ENCODE data around the gene KANSL1L. TPM values are rescaled to one million over a fixed set of nuclear protein-coding genes. Genes with fewer than 3 reads are reported as not detected.
"Not testable (repeated sequence)": the region's sequence is repeated elsewhere in the genome, so short reads cannot be mapped to it uniquely, and the experiment has no call there.

KANSL1L gene
- total RNA-seq, 1 donor from 2014 or later = 4.6 TPM

DNA sequence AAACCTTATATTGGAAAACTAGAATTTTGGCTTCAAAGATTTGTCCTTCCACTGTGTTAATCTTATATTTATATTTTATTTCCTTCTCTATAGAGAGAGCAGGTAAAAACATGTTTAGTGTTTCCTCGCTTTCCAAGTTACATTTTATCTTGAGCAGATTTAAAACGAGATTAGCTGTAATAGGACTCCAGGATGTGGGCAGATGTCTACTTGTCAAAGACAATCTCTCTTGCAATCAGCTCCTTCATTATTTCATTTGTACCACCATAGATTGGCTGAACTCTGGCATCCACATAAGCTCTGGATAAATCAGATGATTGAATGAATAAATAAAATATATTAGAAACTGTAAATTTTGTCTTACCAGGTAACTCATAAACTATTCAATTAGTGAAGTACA lies 17.5 kb upstream of the KANSL1L start:
- intact Hi-C loops (cut with micrococcal nuclease) = no loop called here
- DNase-seq = no peak
- Mint-ChIP-seq H3K4me3 (no peak overlapping the region), H3K27me3 (peaks cover 2% of the 10 kb centered on the region), H3K4me1 (peaks cover 2% of the 10 kb centered on the region), H3K36me3 (ENCODE audit: low read depth) (peaks cover 8% of the 10 kb centered on the region), H3K9me3 (peaks cover 19% of the 10 kb centered on the region), H3K27ac (no peak overlapping the region)

DNA sequence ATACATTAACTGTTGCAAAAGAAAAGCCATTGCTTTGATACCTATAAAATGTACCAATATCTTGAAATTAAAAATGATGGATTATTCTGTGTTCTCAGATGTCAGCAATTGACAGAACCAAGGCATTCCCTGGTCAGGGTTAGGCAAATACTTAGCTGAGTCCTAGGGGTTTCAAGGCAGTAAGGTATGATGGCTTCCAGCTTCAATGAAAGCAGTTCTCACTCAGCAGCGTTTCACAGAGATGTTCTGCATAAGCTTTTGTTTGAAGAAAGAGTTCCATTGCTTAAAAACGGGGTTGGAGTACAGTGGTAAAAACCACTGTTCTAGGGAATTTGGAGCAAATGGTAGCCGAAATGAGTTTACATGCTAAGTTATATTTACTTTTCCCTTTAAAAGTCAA lies 17.0 kb upstream of the KANSL1L start:
- Mint-ChIP-seq H3K4me1 (peaks cover 4% of the 10 kb centered on the region), H3K9me3 (peaks cover 25% of the 10 kb centered on the region), H3K27ac (no peak overlapping the region), H3K36me3 (ENCODE audit: low read depth) (peaks cover 10% of the 10 kb centered on the region), H3K27me3 (peaks cover 2% of the 10 kb centered on the region), H3K4me3 (no peak overlapping the region)
- DNase-seq = no peak
- intact Hi-C loops (cut with micrococcal nuclease) = no loop called here

GRCh38 chr2:210183936-210184335 lies 12.7 kb upstream of the KANSL1L start:
- Mint-ChIP-seq H3K36me3 (ENCODE audit: low read depth) (peaks cover 10% of the 10 kb centered on the region), H3K4me1 (peaks cover 12% of the 10 kb centered on the region), H3K9me3 (peaks cover 33% of the 10 kb centered on the region)
- H3K27ac Mint-ChIP-seq; DNase-seq; intact Hi-C loops (cut with micrococcal nuclease); H3K27me3 Mint-ChIP-seq; H3K4me3 Mint-ChIP-seq: not testable (repeated sequence)

- peak; percentile 72 for DNase-seq
- Mint-ChIP-seq H3K27me3 (peaks cover 11% of the 10 kb centered on the region), H3K4me3 (peak overlapping the region; percentile 59), H3K9me3 (peaks cover 37% of the 10 kb centered on the region), H3K36me3 (ENCODE audit: low read depth) (peaks cover 10% of the 10 kb centered on the region), H3K4me1 (peaks cover 12% of the 10 kb centered on the region)
- H3K27ac Mint-ChIP-seq; intact Hi-C loops (cut with micrococcal nuclease): not testable (repeated sequence)
Observed at GRCh38 chr2:210181606-210182088, 10.4 kb upstream of the KANSL1L start.

- Mint-ChIP-seq H3K4me1 (peaks cover 12% of the 10 kb centered on the region), H3K36me3 (ENCODE audit: low read depth) (peaks cover 10% of the 10 kb centered on the region), H3K4me3 (peak overlapping the region; percentile 59), H3K9me3 (peaks cover 33% of the 10 kb centered on the region), H3K27me3 (peaks cover 14% of the 10 kb centered on the region)
- DNase-seq; intact Hi-C loops (cut with micrococcal nuclease); H3K27ac Mint-ChIP-seq: not testable (repeated sequence)
Observed at GRCh38 chr2:210181033-210181605, 9.9 kb upstream of the KANSL1L start.

GRCh38 chr2:210180477-210180876 lies 9.3 kb upstream of the KANSL1L start:
- H3K27ac Mint-ChIP-seq = no peak overlapping the region
- DNase-seq = no peak
- H3K9me3 Mint-ChIP-seq = peaks cover 32% of the 10 kb centered on the region
- peaks cover 10% of the 10 kb centered on the region for H3K36me3 Mint-ChIP-seq (ENCODE audit: low read depth)
- no peak overlapping the region for H3K4me3 Mint-ChIP-seq
- H3K27me3 Mint-ChIP-seq = peaks cover 17% of the 10 kb centered on the region
- H3K4me1 Mint-ChIP-seq = peaks cover 12% of the 10 kb centered on the region
- intact Hi-C loops (cut with micrococcal nuclease) = no loop called here

- H3K4me1 Mint-ChIP-seq = peaks cover 12% of the 10 kb centered on the region
- DNase-seq = no peak
- no peak overlapping the region for H3K27ac Mint-ChIP-seq
- no peak overlapping the region for H3K4me3 Mint-ChIP-seq
- intact Hi-C loops (cut with micrococcal nuclease) = no loop called here
- H3K36me3 Mint-ChIP-seq (ENCODE audit: low read depth) = peaks cover 6% of the 10 kb centered on the region
- peaks cover 25% of the 10 kb centered on the region for H3K9me3 Mint-ChIP-seq
- peaks cover 22% of the 10 kb centered on the region for H3K27me3 Mint-ChIP-seq
Observed at GRCh38 chr2:210179351-210179990, 8.3 kb upstream of the KANSL1L start.

GRCh38 chr2:210177769-210178168 lies 6.6 kb upstream of the KANSL1L start:
- Mint-ChIP-seq H3K9me3 (peaks cover 8% of the 10 kb centered on the region), H3K27ac (no peak overlapping the region), H3K4me3 (no peak overlapping the region), H3K27me3 (peaks cover 26% of the 10 kb centered on the region), H3K36me3 (ENCODE audit: low read depth) (no peaks in the 10 kb centered on the region), H3K4me1 (peaks cover 8% of the 10 kb centered on the region)
- no peak for DNase-seq
- intact Hi-C loops (cut with micrococcal nuclease) = no loop called here

DNA sequence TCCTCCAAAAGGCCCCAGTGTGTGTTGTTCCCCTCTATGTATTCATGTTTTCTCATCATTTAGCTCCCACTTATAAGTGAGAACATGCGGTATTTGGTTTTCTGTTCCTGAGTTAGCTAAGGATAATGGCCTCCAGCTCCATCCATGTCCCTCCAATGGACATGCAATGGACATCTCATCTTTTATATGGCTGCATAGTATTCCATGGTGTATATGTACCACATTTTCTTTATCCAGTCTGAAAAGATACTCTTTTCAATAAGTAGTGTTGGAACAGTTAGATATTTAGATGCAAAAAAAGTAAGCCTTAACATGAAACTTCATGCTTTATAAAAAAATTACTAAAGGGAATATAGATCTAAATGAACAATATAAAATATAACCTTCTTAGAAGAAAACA lies 5.9 kb upstream of the KANSL1L start:
- DNase-seq; H3K9me3 Mint-ChIP-seq; H3K4me1 Mint-ChIP-seq; H3K4me3 Mint-ChIP-seq; intact Hi-C loops (cut with micrococcal nuclease); H3K27ac Mint-ChIP-seq; H3K36me3 Mint-ChIP-seq (ENCODE audit: low read depth): not testable (repeated sequence)
- H3K27me3 Mint-ChIP-seq = peaks cover 30% of the 10 kb centered on the region

- Mint-ChIP-seq H3K36me3 (ENCODE audit: low read depth) (peaks cover 4% of the 10 kb centered on the region), H3K27me3 (peaks cover 37% of the 10 kb centered on the region), H3K27ac (no peak overlapping the region), H3K4me1 (peaks cover 19% of the 10 kb centered on the region), H3K4me3 (no peak overlapping the region), H3K9me3 (peaks cover 4% of the 10 kb centered on the region)
- intact Hi-C loops (cut with micrococcal nuclease) = no loop called here
- DNase-seq = no peak
Observed at GRCh38 chr2:210174086-210174485, 2.9 kb upstream of the KANSL1L start.

DNA sequence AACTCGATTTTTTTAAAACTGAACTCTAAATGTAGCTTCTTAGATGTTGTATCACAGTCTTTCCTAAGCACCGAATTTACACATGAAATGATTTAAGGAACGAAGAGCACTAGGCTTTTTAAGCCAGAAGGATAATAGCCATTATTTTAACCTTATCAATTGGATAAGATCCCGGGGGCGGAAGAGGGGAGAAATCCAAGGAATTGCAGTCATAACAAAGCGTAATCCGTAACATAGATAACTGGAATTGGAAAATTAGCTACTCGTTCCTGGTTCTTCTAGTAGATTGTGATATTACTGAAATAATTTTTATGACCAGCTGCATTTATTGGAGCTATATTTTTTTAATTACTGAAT lies 988 bp upstream of the KANSL1L start:
- Mint-ChIP-seq H3K4me3 (peak overlapping the region; percentile 98), H3K4me1 (peaks cover 25% of the 10 kb centered on the region), H3K9me3 (peaks cover 4% of the 10 kb centered on the region)

DNA sequence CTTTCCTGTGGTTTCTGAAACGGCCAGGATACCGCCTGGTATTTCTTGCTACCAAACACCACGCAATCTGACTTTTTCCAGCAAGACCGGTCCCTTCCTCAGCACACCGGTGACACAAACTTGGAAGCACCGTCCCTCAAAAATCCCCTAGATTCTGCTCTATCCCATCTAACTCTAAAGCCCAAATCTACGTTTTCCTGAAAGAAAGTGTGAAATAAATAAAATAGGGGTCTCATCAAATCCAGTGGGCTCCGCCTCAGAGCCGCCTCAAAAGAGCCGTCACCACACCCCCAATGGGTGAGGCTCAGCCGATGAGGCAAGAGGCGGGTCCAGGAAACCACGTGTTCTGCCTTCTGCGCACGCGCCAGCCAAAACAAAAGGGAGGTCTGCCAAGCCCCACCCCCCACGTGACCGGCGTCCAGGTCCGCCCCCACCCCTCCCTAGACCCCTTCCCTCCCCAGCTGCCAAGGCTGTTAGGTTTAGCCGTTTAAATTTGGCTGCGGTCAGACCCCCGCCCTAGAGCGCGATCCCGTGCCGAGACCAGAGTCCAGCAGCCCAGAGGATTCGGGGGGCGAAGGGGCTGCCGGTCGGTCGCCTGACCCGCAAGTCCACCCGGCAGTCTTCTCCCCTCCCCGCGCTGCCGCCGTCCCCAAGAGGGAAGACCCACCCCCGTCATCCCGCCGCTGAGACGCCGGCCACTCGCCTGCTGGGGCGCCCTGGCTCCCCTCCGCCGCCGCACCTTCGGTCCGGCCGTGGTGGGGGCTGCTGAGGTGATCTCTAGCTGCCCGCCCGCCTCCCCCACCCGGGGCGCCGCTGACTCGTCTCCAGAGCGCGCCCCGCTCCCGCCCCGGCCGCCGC lies 534 bp downstream of the KANSL1L start:
- intact Hi-C loops (cut with micrococcal nuclease) = loop anchor here (1.0 to 2.0 kb wide), 3 partner anchors 168 to 1904 kb away; partner anchors contain the start of genes LANCL1, PIKFYVE and RPE
- peaks cover 25% of the 10 kb centered on the region for H3K4me1 Mint-ChIP-seq
- H3K4me3 Mint-ChIP-seq = peak overlapping the region; percentile 98
- DNase-seq = peak; percentile 99
- peaks cover 21% of the 10 kb centered on the region for H3K27me3 Mint-ChIP-seq
- no peaks in the 10 kb centered on the region for H3K9me3 Mint-ChIP-seq
- peak overlapping the region; percentile 99 for H3K27ac Mint-ChIP-seq
- peaks cover 4% of the 10 kb centered on the region for H3K36me3 Mint-ChIP-seq (ENCODE audit: low read depth)

More for the DNA sequence above, 988 bp upstream of the KANSL1L start:
- Mint-ChIP-seq H3K36me3 (ENCODE audit: low read depth) (peaks cover 4% of the 10 kb centered on the region), H3K27ac (no peak overlapping the region), H3K27me3 (peaks cover 32% of the 10 kb centered on the region)
- no peak for DNase-seq
- intact Hi-C loops (cut with micrococcal nuclease) = no loop called here

- peak overlapping the region; percentile 99 for H3K27ac Mint-ChIP-seq
- peaks cover 19% of the 10 kb centered on the region for H3K27me3 Mint-ChIP-seq
- H3K4me1 Mint-ChIP-seq = peaks cover 25% of the 10 kb centered on the region
- intact Hi-C loops (cut with micrococcal nuclease) = loop anchor here (1.0 to 2.0 kb wide), 3 partner anchors 168 to 1904 kb away; partner anchors contain the start of genes LANCL1, PIKFYVE and RPE
- no peaks in the 10 kb centered on the region for H3K9me3 Mint-ChIP-seq
- peak overlapping the region; percentile 98 for H3K4me3 Mint-ChIP-seq
- peaks cover 4% of the 10 kb centered on the region for H3K36me3 Mint-ChIP-seq (ENCODE audit: low read depth)
- DNase-seq = no peak
Observed at GRCh38 chr2:210170196-210170445, 1.1 kb downstream of the KANSL1L start.

All from activated CD4-positive, alpha-beta T cell treated with anti-CD3 and anti-CD28 coated beads, Interleukin-2, amount 10 ng/mL, durations not matched to agents 24 days and 14 days (primary cell).